HepG2 (cell line): Measurements from ENCODE around the gene EBF4. TPM values are rescaled to one million over a fixed set of nuclear protein-coding genes. Genes with fewer than 3 reads are reported as not detected.

Experiments
- KAT8 ChIP-seq: IDR thresholded peaks from 2 replicates; pipeline ENCODE4 v1.6.1; 2016; ENCODE audit warnings: missing genetic modification reagents, missing compliant biosample characterization
- NFIB ChIP-seq: sonication (generic); formaldehyde crosslinking; IDR thresholded peaks from 2 replicates; pipeline ENCODE4 v1.9.0; 2021; ENCODE audit warnings: missing genetic modification reagents, mild to moderate bottlenecking, borderline replicate concordance
- NR2C2 ChIP-seq: sonication (generic); formaldehyde crosslinking; IDR thresholded peaks from 2 replicates; pipeline ENCODE4 v1.4.0; 2020; ENCODE audit warnings: missing genetic modification reagents, mild to moderate bottlenecking, moderate library complexity, borderline replicate concordance
- POGZ ChIP-seq: sonication (generic); formaldehyde crosslinking; IDR thresholded peaks from 2 replicates; pipeline ENCODE4 v1.4.0; 2020; ENCODE audit warnings: mild to moderate bottlenecking, missing genetic modification reagents
- RBAK ChIP-seq: sonication (generic); formaldehyde crosslinking; IDR thresholded peaks from 2 replicates; pipeline ENCODE4 v1.5.1; 2020; ENCODE audit warnings: mild to moderate bottlenecking, missing genetic modification reagents
- TEAD3 ChIP-seq: optimal IDR thresholded peaks from 2 replicates; pipeline ENCODE3; 2016; ENCODE audit warnings: borderline replicate concordance
- ZNF382 ChIP-seq: sonication (generic); formaldehyde crosslinking; IDR thresholded peaks from 2 replicates; pipeline ENCODE4 v1.5.0; 2020; ENCODE audit warnings: missing genetic modification reagents, mild to moderate bottlenecking, borderline replicate concordance
- ZNF678 ChIP-seq: sonication (generic); formaldehyde crosslinking; IDR thresholded peaks from 2 replicates; pipeline ENCODE4 v1.4.0; 2020; ENCODE audit warnings: mild to moderate bottlenecking, missing genetic modification reagents
- ZNF737 ChIP-seq: sonication (generic); formaldehyde crosslinking; IDR thresholded peaks from 2 replicates; pipeline ENCODE4 v1.5.0; 2020; ENCODE audit warnings: missing genetic modification reagents, mild to moderate bottlenecking, borderline replicate concordance
- ZSCAN30 ChIP-seq: sonication (generic); formaldehyde crosslinking; IDR thresholded peaks from 2 replicates; pipeline ENCODE4 v1.5.0; 2020; ENCODE audit warnings: mild to moderate bottlenecking, missing genetic modification reagents
- polyA plus RNA-seq, 8 experiments: library from polyadenylated mRNA; depleted of rRNA in 3 of 8; stranded (reverse) in 7 of 8; unstranded in 1 of 8; fragments of >200 nt; fragmentation: Illumina TruSeq in 4 of 8; extraction: Trizol in 4 of 8; gene quantifications; 2 replicates each; pipeline versions ENCODE4 v1.2.1 to v1.2.3, GENCODE V29; 2011 to 2016; ENCODE audit warnings: low read depth in 4 of 8, missing spikeins in 1 of 8, mixed read lengths in 1 of 8; ENCODE audit not compliant: insufficient read depth in 1 of 8
- total RNA-seq, 5 experiments: library from RNA; depleted of rRNA; stranded (reverse); fragments of >200 nt; fragmentation: Illumina TruSeq; extraction: Trizol; gene quantifications; 2 replicates each; pipeline ENCODE4 v1.2.3, GENCODE V29; 2016; ENCODE audit warnings: low read depth in 1 of 5
- TF ChIP-seq, protein P1 (sequence below): sonication (generic); formaldehyde crosslinking; IDR thresholded peaks from 2 replicates; pipeline ENCODE4 v1.4.0; 2020; ENCODE audit warnings: low read depth, missing genetic modification reagents
- TF ChIP-seq, protein P2 (sequence below): sonication (generic); formaldehyde crosslinking; conservative IDR thresholded peaks from 2 replicates; pipeline ENCODE4 v1.4.0; 2020; ENCODE audit warnings: missing genetic modification reagents
- TF ChIP-seq, protein P3 (sequence below): sonication (generic); formaldehyde crosslinking; IDR thresholded peaks from 2 replicates; pipeline ENCODE4 v1.4.0; 2020; ENCODE audit warnings: missing genetic modification reagents, mild to moderate bottlenecking, borderline replicate concordance
- TF ChIP-seq, protein P4 (sequence below): sonication (generic); formaldehyde crosslinking; IDR thresholded peaks from 2 replicates; pipeline ENCODE4 v1.4.0; 2020; ENCODE audit warnings: mild to moderate bottlenecking, missing genetic modification reagents
- TF ChIP-seq, protein P5 (sequence below): sonication (generic); formaldehyde crosslinking; IDR thresholded peaks from 2 replicates; pipeline ENCODE4 v1.8.1; 2022; ENCODE audit warnings: low read depth, mild to moderate bottlenecking, missing genetic modification reagents

Gene EBF4
- total and polyA plus RNA-seq, 2 of the 13 experiments (the other 11 are each of a cell fraction or from before 2014, with no cell fraction given) = 0.84 to 2.2 TPM

DNA sequence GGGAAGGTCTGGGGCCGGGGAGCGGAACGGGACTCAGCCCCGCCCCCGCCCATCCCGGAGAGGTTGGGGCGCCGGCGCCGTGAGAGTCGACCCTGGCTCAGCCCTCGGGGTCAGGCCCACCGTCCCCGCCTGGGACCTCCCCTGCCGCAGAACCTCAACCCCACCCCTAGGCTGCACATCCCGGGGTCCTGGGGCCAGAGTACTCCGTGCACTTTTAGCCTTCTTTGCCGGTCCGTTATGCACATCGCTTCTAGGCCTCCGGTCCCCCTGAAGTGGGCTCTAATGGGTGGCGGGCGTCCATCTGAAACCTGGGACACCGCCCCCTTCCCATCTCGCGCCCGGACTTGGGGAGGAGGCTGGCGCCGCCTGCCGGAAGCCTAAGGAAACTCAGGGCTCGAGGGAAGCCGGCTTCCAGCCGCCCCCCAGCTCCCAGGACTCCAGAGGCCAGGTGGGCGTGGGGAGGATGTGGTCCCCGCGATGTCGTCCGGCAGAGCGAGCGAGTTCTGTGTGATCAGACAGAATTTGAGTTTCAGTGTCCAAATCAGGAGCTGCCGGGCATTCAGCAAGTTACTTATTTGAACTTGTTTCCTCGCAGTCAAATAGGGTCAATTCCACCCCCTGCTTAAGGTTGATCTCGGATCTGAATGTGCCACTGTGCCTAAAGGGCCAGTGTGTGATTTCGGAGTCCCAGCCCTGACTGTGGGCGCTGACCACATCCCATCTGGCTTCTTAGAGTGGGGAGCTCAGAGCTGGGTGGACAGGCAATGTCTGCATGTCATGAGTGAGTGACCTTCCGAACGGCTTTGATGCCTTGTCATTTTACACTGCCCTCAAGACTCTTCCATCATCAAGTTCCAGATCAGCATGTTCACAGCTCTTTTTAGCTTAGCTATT is 60.2 kb downstream of the EBF4 start (continued):
- TF ChIP-seq, protein P1, sequence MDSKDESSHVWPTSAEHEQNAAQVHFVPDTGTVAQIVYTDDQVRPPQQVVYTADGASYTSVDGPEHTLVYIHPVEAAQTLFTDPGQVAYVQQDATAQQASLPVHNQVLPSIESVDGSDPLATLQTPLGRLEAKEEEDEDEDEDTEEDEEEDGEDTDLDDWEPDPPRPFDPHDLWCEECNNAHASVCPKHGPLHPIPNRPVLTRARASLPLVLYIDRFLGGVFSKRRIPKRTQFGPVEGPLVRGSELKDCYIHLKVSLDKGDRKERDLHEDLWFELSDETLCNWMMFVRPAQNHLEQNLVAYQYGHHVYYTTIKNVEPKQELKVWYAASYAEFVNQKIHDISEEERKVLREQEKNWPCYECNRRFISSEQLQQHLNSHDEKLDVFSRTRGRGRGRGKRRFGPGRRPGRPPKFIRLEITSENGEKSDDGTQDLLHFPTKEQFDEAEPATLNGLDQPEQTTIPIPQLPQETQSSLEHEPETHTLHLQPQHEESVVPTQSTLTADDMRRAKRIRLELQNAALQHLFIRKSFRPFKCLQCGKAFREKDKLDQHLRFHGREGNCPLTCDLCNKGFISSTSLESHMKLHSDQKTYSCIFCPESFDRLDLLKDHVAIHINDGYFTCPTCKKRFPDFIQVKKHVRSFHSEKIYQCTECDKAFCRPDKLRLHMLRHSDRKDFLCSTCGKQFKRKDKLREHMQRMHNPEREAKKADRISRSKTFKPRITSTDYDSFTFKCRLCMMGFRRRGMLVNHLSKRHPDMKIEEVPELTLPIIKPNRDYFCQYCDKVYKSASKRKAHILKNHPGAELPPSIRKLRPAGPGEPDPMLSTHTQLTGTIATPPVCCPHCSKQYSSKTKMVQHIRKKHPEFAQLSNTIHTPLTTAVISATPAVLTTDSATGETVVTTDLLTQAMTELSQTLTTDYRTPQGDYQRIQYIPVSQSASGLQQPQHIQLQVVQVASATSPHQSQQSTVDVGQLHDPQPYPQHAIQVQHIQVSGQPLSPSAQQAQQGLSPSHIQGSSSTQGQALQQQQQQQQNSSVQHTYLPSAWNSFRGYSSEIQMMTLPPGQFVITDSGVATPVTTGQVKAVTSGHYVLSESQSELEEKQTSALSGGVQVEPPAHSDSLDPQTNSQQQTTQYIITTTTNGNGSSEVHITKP (CRISPR knock-in tag) = no peak
- TF ChIP-seq RBAK (no peak), NFIB (no peak), ZSCAN30 (no peak), ZNF737 (CRISPR knock-in tag) (no peak), POGZ (CRISPR knock-in tag) (no peak), KAT8 (no peak), TEAD3 (CRISPR knock-in tag) (no peak), ZNF382 (CRISPR knock-in tag) (no peak), ZNF678 (no peak), NR2C2 (no peak)
- TF ChIP-seq, protein P2, sequence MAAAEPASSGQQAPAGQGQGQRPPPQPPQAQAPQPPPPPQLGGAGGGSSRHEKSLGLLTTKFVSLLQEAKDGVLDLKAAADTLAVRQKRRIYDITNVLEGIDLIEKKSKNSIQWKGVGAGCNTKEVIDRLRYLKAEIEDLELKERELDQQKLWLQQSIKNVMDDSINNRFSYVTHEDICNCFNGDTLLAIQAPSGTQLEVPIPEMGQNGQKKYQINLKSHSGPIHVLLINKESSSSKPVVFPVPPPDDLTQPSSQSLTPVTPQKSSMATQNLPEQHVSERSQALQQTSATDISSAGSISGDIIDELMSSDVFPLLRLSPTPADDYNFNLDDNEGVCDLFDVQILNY (CRISPR knock-in tag) = no peak
- TF ChIP-seq, protein P3, sequence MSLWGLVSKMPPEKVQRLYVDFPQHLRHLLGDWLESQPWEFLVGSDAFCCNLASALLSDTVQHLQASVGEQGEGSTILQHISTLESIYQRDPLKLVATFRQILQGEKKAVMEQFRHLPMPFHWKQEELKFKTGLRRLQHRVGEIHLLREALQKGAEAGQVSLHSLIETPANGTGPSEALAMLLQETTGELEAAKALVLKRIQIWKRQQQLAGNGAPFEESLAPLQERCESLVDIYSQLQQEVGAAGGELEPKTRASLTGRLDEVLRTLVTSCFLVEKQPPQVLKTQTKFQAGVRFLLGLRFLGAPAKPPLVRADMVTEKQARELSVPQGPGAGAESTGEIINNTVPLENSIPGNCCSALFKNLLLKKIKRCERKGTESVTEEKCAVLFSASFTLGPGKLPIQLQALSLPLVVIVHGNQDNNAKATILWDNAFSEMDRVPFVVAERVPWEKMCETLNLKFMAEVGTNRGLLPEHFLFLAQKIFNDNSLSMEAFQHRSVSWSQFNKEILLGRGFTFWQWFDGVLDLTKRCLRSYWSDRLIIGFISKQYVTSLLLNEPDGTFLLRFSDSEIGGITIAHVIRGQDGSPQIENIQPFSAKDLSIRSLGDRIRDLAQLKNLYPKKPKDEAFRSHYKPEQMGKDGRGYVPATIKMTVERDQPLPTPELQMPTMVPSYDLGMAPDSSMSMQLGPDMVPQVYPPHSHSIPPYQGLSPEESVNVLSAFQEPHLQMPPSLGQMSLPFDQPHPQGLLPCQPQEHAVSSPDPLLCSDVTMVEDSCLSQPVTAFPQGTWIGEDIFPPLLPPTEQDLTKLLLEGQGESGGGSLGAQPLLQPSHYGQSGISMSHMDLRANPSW (CRISPR knock-in tag) = no peak
- TF ChIP-seq, protein P4, sequence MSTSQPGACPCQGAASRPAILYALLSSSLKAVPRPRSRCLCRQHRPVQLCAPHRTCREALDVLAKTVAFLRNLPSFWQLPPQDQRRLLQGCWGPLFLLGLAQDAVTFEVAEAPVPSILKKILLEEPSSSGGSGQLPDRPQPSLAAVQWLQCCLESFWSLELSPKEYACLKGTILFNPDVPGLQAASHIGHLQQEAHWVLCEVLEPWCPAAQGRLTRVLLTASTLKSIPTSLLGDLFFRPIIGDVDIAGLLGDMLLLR (CRISPR knock-in tag) = peak; percentile 83
- TF ChIP-seq, protein P5, sequence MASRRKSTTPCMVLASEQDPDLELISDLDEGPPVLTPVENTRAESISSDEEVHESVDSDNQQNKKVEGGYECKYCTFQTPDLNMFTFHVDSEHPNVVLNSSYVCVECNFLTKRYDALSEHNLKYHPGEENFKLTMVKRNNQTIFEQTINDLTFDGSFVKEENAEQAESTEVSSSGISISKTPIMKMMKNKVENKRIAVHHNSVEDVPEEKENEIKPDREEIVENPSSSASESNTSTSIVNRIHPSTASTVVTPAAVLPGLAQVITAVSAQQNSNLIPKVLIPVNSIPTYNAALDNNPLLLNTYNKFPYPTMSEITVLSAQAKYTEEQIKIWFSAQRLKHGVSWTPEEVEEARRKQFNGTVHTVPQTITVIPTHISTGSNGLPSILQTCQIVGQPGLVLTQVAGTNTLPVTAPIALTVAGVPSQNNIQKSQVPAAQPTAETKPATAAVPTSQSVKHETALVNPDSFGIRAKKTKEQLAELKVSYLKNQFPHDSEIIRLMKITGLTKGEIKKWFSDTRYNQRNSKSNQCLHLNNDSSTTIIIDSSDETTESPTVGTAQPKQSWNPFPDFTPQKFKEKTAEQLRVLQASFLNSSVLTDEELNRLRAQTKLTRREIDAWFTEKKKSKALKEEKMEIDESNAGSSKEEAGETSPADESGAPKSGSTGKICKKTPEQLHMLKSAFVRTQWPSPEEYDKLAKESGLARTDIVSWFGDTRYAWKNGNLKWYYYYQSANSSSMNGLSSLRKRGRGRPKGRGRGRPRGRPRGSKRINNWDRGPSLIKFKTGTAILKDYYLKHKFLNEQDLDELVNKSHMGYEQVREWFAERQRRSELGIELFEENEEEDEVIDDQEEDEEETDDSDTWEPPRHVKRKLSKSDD (CRISPR knock-in tag) = no peak
